Esophagus squamous epithelium (tissue), 5 donors: ENCODE measurements around the gene EMILIN2. TPM values are rescaled to one million over a fixed set of nuclear protein-coding genes. Genes with fewer than 3 reads are reported as not detected.
"Not testable (repeated sequence)": the region's sequence is repeated elsewhere in the genome, so short reads cannot be mapped to it uniquely, and the experiment has no call there.

Experiments
- DNase-seq: peaks from one replicate; lab custom pipeline; 2025; lab: John Stamatoyannopoulos, UW
- H3K27ac ChIP-seq, 4 donors: fragments of 200-600 bp; sonication (generic); one replicate each; pipeline ENCODE4 v1.5.1; 2016 to 2019; ENCODE audit warnings: mild to moderate bottlenecking in 1 of 4
- H3K27me3 ChIP-seq, 4 donors: fragments of 200-600 bp; sonication (generic); 1 replicate in 3 of 4; 2 replicates in 1 of 4; pipeline versions ENCODE4 v1.5.1 to v1.6.0; 2017 to 2021; ENCODE audit warnings: antibody characterized with exemption in 1 of 4
- H3K36me3 ChIP-seq, 3 donors: fragments of 200-600 bp; sonication (generic); one replicate each; pipeline ENCODE4 v1.5.1; 2016 to 2019
- H3K4me1 ChIP-seq, 3 donors: fragments of 200-600 bp; sonication (generic); one replicate each; pipeline ENCODE4 v1.5.1; 2017 to 2019
- H3K4me3 ChIP-seq, 4 donors: fragments of 200-600 bp; sonication (generic); 1 replicate in 3 of 4; 2 replicates in 1 of 4; pipeline ENCODE4 v1.5.1; 2016 to 2019; ENCODE audit warnings: mild to moderate bottlenecking in 2 of 4, moderate library complexity in 1 of 4
- H3K9me3 ChIP-seq, 3 donors: fragments of 200-600 bp; sonication (generic); one replicate each; pipeline ENCODE4 v1.5.1; 2016 to 2019
- CTCF ChIP-seq, 6 experiments: fragments of 450-650 bp in 4 of 6; fragments of 200-600 bp in 2 of 6; sonication (generic) in 2 of 6; IDR thresholded peaks; one replicate each; pipeline ENCODE4 v1.5.1; 2016 to 2019; ENCODE audit warnings: antibody characterized with exemption in 6 of 6, mild to moderate bottlenecking in 4 of 6, moderate library complexity in 4 of 6
- POLR2A ChIP-seq, 4 donors: fragments of 450-650 bp; IDR thresholded peaks; one replicate each; pipeline ENCODE4 v1.6.1; 2017; ENCODE audit warnings: antibody characterized with exemption in 4 of 4, mild to moderate bottlenecking in 4 of 4, moderate library complexity in 3 of 4
- WGBS, 2 donors: methylation state at CpG; one replicate each; pipeline ENCODE4 v1.1.5; 2018; 5-methylcytosine and 5-hydroxymethylcytosine counted together
- intact Hi-C: fragments of 100-400 bp; cut with DNase I; formaldehyde crosslinking; loops from one replicate; pipeline ENCODE4 v1.15.0; 2022
- total RNA-seq, 4 donors: library from RNA; depleted of rRNA; stranded (reverse); fragments of >200 nt; gene quantifications; one replicate each; pipeline ENCODE4 v1.1.0, GENCODE V29; 2016
- donor health status: DM: yes; HTN: yes; CAD: no.

EMILIN2 gene
- total RNA-seq, 4 donors from 2014 or later, result 3.2 to 11.1 (median 5.5) TPM

- no peak for DNase-seq
- H3K27ac ChIP-seq, result no peak overlapping the region
- H3K4me3 ChIP-seq, result no peak overlapping the region
- peaks cover 0 to 21% (median under 1%) of the 10 kb centered on the region in 3 donors for H3K4me1 ChIP-seq
- peaks cover 0 to 3% (median 0%) of the 10 kb centered on the region in 4 donors for H3K27me3 ChIP-seq
- WGBS, 2 donors, result 94 to 95% methylated on average over 13 to 19 of the region's 29 CpGs
- TF ChIP-seq CTCF (IDR thresholded peaks at IDR 0.05), result no peak
- TF ChIP-seq POLR2A (IDR thresholded peaks at IDR 0.05), result no peak
- intact Hi-C loops, result no loop called here
- H3K36me3 ChIP-seq, result peaks cover 0 to 71% (median 0%) of the 10 kb centered on the region in 3 donors
- H3K9me3 ChIP-seq, result no peaks in the 10 kb centered on the region
These were observed 65.8 kb downstream of the EMILIN2 start for GRCh38 chr18:2912357-2913299.

- DNase-seq, result no peak
These were observed 66.7 kb downstream of the EMILIN2 start for GRCh38 chr18:2913398-2914005.

GRCh38 chr18:2914185-2914880 is 67.5 kb downstream of the EMILIN2 start:
- no peak for DNase-seq
- intact Hi-C loops, result no loop called here
- WGBS, 2 donors, result 78 to 85% methylated on average over 8 to 10 of the region's 17 CpGs
- Histone ChIP-seq H3K4me1 (peaks cover 0 to 20% (median 0%) of the 10 kb centered on the region in 3 donors), H3K9me3 (no peaks in the 10 kb centered on the region), H3K4me3 (no peak overlapping the region), H3K27ac (peak overlapping the region in 2 of 4 donors; percentile 26 to 39), H3K27me3 (no peaks in the 10 kb centered on the region), H3K36me3 (peaks cover 0 to 75% (median 0%) of the 10 kb centered on the region in 3 donors)
- no peak for TF ChIP-seq POLR2A (IDR thresholded peaks at IDR 0.05)
- no peak for TF ChIP-seq CTCF (IDR thresholded peaks at IDR 0.05)

More at GRCh38 chr18:2913398-2914005, 66.7 kb downstream of the EMILIN2 start:
- H3K9me3 ChIP-seq, result no peaks in the 10 kb centered on the region
- TF ChIP-seq CTCF (IDR thresholded peaks at IDR 0.05) (no peak), POLR2A (IDR thresholded peaks at IDR 0.05) (no peak)
- H3K27me3 ChIP-seq, result no peaks in the 10 kb centered on the region
- peaks cover 0 to 20% (median 0%) of the 10 kb centered on the region in 3 donors for H3K4me1 ChIP-seq
- intact Hi-C loops, result no loop called here
- no peak overlapping the region for H3K27ac ChIP-seq
- H3K4me3 ChIP-seq, result no peak overlapping the region
- 65 to 84% methylated on average over 6 to 13 of the region's 17 CpGs for WGBS, 2 donors
- peaks cover 0 to 73% (median 0%) of the 10 kb centered on the region in 3 donors for H3K36me3 ChIP-seq

- 92% methylated on average over 2 to 11 of the region's 11 CpGs for WGBS, 2 donors
- Histone ChIP-seq H3K4me1 (peaks cover 0 to 20% (median 0%) of the 10 kb centered on the region in 3 donors), H3K4me3 (no peak overlapping the region), H3K9me3 (no peaks in the 10 kb centered on the region), H3K27ac (no peak overlapping the region), H3K27me3 (no peaks in the 10 kb centered on the region), H3K36me3 (peaks cover 0 to 75% (median 4%) of the 10 kb centered on the region in 3 donors)
- no peak for DNase-seq
- intact Hi-C loops, result no loop called here
- TF ChIP-seq CTCF (IDR thresholded peaks at IDR 0.05) (no peak), POLR2A (IDR thresholded peaks at IDR 0.05) (no peak)
These were observed 68.1 kb downstream of the EMILIN2 start for GRCh38 chr18:2914881-2915240.

GRCh38 chr18:2915486-2915885 is 68.7 kb downstream of the EMILIN2 start:
- DNase-seq, intact Hi-C loops: not testable (repeated sequence)
- peaks cover 0 to 75% (median 6%) of the 10 kb centered on the region in 3 donors for H3K36me3 ChIP-seq

More at GRCh38 chr18:2915486-2915885, 68.7 kb downstream of the EMILIN2 start:
- H3K27me3 ChIP-seq, H3K27ac ChIP-seq, H3K9me3 ChIP-seq, H3K4me3 ChIP-seq: not testable (repeated sequence)
- H3K4me1 ChIP-seq, result peaks cover 0 to 20% (median 0%) of the 10 kb centered on the region in 3 donors
- WGBS, 2 donors, result 76 to 93% methylated on average over 5 to 16 of the region's 16 CpGs
